HG02981 (cell line): ENCODE data around the gene BFSP1.

ENCODE experiments used
- ATAC-seq: cut with Tn5 transposase; IDR thresholded peaks from one replicate; pipeline ENCODE4 v1.9.1; 2021; ENCODE audit warnings: mild to moderate bottlenecking, moderate library complexity; ENCODE audit not compliant: unreplicated experiment

The BFSP1 gene

GRCh38 chr20:17558154-17558940 lies 27.2 kb upstream of the BFSP1 start:
- ATAC-seq = no peak

GRCh38 chr20:17557675-17558006 lies 26.5 kb upstream of the BFSP1 start:
- no peak for ATAC-seq

DNA sequence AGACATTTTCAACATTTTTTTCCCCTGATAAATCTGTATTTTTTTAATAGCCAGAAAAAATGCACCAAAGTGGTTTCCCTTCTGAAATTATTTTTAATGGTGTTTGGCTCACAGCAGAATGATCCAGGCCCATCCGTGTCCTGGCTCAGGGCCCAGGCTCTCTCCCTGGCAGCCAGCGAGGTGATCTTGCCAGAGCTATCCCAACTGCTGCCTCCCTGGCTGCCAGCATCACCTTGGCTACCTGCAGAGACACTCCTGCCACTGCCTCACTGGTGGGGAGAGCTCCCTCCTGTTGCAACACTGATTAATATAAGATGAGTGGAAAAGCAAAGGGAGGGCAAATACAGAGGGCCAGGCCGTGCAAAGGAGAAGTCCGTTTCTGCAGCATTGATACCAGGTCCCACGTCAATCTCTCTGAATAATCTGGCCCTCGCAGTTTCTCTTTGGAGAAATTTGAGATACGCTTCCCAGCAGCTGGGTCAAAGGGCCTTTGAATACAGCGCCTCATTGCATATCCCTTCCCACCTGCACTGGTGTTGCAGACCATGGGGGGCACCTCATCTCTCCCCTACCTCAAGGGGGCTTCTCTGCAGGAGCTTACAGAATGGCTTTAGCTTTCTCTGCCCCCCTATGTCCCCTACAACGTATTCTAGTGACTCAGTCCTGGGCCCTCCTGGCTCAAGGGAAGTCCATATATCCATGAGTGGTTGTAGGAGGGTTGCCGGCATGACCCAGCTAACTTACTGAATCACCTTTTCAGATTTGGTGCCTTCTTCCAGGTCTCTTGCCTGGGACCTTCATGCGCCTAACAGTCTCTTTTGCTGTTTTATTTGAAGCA lies 25.9 kb upstream of the BFSP1 start:
- ATAC-seq = no peak

- ATAC-seq = no peak
These were observed 23.9 kb upstream of the BFSP1 start for GRCh38 chr20:17555106-17555505.

GRCh38 chr20:17549131-17549530 lies 18.0 kb upstream of the BFSP1 start:
- no peak for ATAC-seq

- ATAC-seq = no peak
These were observed 13.9 kb upstream of the BFSP1 start for GRCh38 chr20:17545127-17545526.

DNA sequence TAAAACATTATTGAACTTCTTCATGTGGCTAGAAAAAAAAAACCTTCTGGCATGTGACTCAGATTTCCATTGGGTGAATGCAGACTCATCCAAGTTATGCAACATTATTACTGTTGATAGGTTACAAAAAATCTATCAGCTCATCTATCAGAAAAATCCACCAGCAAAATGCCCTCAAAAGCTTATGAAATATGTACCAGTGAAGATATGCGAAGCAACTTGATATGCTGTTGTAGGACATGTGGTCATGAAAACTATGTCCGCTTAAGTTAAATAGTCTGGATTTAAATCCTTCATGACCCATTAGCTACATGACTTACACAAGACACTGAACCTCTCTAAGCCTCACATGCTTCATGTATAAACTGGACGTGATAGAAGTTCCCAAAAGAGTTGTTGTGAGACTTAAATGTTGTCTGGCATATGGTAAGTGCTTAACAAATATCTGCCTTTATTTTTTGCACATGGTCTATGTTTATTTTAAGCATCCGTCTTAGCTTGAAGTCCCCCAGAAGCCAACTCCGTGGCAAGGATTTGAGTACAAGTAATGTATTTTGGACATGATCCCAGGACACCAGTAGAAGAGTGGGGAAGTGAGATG lies 12.5 kb upstream of the BFSP1 start:
- ATAC-seq = no peak

DNA sequence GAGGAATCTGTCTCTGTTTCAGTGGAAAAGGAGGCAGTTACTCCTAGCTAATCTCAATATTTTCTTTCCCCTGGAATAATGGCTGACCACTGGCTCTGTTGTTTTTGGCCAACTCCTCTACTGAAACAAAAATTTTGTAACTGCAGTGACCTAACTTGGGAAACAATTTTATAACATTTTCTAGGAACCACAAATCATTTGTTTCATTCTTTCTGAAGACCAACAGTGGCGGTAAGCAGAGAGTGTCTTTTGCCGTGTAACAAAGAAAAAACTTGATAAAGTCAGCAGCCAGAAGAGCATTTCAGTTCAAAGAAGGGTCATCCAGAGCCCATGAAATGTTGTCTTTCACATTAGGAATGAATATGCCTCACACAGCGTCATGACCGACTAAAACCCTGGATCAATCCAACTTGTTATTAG lies 11.8 kb upstream of the BFSP1 start:
- no peak for ATAC-seq

DNA sequence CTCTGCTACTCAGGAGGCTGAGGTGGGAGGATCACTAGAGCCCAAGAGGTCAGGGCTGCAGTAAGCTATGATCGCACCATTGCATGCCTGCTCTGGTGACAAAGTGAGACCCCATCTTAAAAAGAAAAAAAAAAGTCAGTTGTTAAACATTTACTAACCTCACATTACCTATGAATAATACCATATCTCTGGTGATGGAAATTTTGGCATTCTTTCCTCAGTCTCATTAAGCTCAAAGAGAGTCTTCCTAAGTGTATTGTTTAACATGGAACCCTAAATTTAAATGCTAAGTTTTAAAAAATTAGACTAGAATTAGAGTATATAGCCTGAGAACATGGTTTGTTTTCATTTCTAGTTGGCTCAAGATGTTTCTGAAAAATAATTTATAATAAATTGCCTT lies 11.3 kb upstream of the BFSP1 start:
- no peak for ATAC-seq

GRCh38 chr20:17541996-17542395 lies 10.8 kb upstream of the BFSP1 start:
- no peak for ATAC-seq

DNA sequence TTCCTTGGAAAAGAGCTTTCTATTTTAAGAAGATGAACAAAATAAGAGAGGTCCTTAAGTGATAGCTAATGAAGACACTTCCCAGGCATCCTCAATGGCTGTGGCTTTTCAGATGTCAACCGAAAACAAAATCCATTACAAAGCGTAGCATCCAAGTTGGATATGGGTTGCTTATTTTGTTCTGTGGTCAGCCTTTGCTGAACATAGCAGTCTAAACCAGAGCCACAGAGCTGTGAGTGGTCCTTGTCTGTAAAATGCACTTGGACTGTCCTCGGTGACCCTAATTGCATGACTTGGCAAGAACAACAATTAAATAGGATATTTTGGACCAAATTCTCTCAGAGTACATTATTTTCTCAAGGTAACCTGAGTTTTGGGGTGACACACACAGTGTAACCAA lies 10.4 kb upstream of the BFSP1 start:
- ATAC-seq = no peak

DNA sequence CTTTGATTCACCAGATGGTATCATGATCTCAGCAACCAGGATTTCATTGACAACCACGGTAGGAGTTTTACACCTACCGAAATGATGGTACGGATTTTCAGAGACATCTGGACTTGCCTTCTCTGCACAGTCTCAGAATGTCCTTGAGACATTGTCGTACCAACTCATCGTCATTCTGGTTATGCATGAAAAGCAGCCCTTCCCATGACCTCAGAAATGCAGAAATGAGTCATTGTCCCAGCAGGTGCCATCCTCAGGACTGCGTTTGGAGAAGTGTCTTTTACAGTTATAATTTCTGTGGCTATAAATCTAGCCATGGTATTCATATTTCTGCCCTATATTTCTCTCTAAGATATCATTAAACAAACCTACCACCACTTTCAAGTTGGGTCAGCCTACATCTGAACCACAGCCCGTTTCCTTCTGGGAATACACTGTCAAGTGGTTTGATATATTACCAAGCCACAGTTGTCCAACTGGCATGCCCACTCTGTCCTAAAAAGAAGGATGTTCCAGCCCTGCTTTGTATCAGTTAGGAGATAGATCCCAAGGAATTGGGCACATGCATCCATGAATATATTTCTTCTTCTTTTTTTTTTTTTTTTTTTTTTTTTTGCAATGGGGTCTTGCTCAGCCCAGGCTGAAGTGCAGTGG lies 7.5 kb upstream of the BFSP1 start:
- no peak for ATAC-seq

DNA sequence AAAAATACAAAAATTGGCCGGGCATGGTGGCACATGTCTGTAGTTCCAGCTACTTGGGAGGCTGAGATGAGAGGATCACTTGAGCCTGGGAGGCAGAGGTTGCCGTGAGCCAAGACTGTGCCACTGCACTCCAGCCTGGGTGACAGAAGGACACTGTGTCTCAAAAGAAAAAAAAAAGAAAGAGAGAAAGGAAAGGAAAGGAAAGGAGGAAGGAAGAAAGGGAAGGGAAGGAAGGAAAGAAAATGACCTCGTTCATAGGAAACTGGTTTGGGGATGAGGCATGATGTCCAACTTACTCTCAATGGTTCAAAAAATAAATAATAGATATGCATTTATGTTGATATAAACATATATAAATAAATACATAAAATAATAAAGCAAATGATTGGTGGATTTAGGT lies 6.8 kb upstream of the BFSP1 start:
- no peak for ATAC-seq

GRCh38 chr20:17536944-17537444 lies 5.8 kb upstream of the BFSP1 start:
- peak; percentile 82 for ATAC-seq

- ATAC-seq = no peak
These were observed 2.9 kb upstream of the BFSP1 start for GRCh38 chr20:17534077-17534476.

DNA sequence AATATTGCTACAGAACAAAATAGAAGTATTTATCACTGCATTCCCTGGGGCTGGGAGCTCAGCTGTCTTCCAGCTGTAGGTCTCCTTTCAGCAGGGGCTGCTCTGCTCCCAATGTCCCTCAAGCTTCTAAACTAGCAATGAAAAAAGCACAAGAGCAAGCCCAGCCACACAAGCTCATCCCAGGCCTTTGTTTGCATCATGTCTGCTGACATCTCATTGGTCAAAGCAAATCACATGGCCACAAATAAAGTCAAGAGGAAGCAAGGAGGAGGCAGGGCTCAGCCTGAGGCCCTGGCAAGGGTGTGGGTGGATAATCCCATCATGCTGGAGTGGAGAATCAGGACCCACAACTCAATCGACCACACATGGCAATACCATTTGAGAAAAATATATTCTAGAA lies 2.2 kb upstream of the BFSP1 start:
- ATAC-seq = no peak

DNA sequence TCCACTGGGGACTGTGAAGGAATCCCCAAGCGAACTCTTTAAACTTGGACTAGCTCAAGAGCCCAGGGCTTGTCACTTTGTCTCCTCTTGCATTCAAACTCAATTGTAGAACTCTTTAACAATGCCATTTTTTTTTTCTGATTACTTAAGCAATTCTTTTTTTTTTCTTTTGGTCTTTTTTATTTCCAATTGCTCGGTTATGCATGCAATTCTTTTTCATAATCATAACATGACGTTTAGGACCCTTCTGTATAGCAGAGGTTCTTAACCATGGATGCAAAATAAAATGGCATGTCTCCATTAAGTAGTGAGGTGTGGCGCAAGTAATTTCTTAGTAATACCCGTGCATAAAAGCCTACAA lies 466 bp upstream of the BFSP1 start:
- ATAC-seq = no peak

DNA sequence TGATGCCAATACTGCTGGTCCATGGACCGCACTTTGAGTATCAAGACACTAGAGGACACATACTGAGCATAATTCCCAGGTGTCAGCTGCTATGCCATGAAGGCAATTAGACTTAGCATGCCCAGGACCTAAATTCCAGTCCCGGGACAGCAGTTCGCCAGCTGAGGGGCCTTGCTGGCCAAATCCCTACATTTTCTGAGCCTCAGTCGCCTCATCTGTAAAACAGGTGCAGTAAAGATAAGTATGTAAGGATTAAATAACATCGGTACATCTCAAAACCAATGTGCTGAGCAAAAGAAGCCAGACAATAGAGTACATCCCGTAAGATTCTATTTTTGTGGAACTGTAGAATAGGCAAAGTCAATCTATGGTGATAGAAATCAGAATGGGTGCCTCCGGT lies 1.0 kb downstream of the BFSP1 start:
- ATAC-seq = no peak

- no peak for ATAC-seq
These were observed 1.6 kb downstream of the BFSP1 start for GRCh38 chr20:17529586-17529985.

DNA sequence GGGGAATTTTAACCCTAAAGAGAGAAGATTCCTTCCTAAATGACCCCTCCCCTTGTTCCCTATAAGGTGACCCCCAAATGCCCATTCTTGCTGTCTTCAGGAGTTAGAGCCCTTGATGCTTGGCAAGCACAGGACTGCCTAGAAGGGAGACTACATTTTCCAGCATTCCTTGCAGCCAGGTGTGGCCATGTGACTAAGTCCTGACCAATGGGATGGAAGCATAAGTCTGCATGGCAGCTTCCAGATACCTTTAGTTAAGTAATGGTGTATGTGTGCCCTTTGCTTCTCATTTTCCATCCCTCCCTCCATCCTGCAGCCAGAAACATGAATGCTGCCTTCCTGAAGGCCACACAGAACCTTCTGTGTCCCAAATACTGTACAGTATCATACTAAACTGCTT lies 5.5 kb downstream of the BFSP1 start:
- ATAC-seq = peak; percentile 50

- ATAC-seq = no peak
These were observed 6.0 kb downstream of the BFSP1 start for GRCh38 chr20:17525132-17525531.
